HG02610 (cell line): ENCODE measurements around the gene ELMO1.

ENCODE experiments used
- ATAC-seq: cut with Tn5 transposase; IDR thresholded peaks from one replicate; pipeline ENCODE4 v1.9.1; 2021; ENCODE audit warnings: mild to moderate bottlenecking, moderate library complexity; ENCODE audit not compliant: unreplicated experiment

ELMO1 gene

DNA sequence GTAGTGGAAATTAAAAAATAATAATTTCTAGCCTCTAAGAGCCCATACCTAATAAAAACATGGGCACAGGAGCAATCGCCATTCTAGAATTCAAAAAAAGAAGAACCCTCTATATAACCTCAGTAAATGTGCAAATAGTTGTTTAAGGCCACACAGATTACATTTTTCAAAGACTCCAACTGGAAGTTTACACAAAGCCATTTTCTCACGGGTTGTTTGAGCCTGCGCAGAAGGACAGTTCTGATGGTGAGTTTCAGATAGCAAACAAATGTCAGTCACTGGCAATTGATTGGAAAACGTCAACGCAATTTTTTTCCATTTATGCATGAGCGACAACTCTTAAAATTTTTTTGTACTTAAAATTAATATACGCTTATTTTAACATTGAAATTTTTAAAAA lies 23.0 kb upstream of the ELMO1 start:
- no peak for ATAC-seq

DNA sequence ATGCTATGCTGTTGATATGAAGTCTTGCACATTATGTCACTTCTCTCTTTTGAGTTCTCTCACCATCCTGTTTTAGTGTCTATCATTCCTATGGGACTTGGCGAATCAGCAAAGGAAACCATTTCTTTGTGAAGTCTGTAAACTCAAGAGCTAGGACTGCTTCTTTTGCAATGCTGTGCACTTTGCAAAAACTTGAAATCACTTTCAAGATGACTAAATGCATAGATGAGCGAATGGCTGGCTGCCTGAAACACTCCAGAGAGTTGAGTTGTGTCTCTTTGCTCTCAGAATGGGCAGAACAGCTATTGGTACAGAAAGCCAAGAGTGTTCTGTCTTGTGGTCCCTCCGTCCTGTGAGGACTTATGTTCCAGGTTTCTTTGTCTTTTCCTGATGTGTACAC lies 18.3 kb upstream of the ELMO1 start:
- ATAC-seq, result peak; percentile 48

DNA sequence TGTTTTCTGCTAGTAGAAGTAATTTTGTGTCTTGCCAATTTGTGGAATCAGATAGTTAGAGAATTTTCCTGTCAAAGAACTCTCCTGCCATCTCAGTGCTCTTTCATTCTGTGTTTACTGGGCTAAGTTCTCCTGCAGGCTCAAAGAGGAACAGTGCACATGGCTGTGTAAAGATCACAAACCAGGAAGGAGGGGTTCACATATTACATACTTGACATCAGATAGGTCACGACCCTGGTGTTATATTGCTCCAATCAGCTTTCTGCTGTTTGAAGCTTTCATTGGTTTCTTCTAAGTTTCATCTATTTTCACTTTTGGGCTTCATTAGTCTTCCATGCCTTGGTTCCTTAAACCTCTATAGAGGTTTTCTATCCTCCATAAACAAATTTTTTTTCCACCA lies 13.5 kb upstream of the ELMO1 start:
- no peak for ATAC-seq

DNA sequence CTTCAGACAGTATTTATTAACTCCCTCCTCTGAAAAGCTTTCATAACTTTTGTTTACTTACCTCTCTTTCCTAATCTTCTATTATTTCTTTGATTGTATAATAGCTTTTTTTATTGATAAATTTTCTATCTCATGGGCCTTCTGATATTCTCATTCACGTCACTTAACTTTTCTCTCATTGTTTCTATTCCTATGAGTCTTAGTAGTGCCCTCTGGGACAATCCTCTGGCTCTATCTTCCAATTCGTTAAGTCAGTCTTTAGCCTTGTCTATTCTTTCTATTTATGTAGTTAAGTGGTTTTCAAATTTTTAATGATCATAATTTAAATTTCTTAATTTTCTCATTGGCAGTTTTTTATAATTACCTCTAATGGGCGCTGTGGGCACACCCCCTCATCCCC lies 6.4 kb upstream of the ELMO1 start:
- no peak for ATAC-seq

DNA sequence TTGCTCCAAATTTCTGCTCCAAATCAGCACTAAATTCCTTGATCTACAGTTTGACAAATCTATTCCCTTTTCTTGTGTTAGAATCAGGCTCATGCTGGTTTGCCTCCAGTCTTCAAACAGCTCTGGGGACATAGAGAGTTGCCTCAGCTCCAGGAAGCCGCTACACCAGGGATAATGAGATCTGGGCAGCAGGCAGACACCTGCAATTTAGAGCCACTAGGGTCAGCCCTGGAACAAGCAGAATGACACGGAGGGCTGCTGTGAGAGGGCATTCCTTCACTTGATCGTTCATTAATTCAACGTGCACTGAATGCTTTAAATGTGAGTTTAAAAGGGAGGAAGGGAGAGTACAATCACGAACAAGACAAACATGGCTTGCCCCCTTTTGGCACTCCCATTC lies 3.7 kb upstream of the ELMO1 start:
- ATAC-seq, result no peak

DNA sequence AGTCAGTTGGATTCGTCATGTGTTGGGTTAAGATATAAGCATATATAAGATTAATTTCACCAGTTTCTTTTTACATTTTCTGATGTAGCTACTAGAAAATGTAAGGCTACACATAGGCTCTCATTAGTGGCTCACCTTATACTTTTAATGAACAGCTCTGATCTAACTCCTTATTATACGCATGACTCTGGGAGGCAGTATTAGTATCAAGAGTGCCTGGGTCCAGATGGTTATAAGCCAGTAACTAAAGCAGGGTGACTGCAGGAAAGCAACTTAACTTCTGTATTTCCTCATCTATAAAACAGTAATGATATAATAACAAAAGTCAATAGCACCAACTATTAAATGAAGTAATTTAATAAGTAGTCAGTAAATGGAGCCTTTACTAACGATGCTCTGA lies 1.4 kb upstream of the ELMO1 start:
- ATAC-seq, result no peak

DNA sequence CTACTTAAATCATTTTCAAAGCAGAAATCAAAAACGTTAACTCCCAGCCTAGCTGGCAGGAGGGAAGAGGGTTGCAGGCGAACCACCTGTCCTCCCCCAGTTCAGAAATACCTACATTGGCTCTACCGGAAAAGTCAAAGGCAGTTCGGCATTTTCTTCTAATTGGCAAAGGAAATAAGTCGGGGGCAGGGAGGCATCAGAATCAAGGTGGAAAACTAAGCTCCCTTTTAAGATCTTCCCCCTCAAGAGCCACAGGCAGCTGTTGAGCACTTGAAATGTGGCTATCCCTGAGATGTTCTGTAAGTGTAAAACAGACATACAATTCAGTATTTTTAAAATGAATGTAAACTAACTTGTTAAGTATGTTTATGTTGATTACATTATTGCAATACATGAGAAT lies 957 bp upstream of the ELMO1 start:
- ATAC-seq, result no peak

DNA sequence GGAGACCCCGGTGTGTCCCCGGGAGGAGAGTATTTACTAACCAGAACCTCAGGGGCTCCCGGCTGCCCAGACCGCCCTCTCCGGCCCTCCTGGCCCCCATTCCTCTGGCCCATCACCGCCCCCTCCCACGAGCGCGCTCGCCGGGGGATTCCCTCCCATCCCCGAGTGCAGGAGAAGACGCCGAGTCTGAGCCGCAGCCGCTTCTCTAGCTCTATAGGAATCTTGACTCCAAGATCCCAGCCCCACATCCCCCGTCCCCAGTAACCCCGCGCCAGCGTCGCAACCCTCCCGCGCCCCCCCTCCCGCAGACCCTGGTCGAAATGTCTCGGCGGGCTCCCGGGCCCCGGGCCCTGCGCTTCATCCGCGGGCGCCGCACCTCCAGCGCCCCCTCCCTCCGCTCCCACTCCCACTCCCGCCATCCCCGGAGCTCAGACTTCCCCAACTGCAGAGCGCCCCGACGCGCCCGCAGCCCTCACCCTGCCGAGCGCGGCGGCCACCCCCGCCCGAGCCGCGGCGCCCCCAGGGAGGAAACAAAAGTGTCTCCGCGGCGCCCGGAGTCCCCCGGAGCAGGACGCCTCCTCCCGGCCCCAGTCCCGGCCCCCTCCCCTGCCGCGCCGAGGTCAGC lies 541 bp downstream of the ELMO1 start:
- peak; percentile 21 for ATAC-seq

DNA sequence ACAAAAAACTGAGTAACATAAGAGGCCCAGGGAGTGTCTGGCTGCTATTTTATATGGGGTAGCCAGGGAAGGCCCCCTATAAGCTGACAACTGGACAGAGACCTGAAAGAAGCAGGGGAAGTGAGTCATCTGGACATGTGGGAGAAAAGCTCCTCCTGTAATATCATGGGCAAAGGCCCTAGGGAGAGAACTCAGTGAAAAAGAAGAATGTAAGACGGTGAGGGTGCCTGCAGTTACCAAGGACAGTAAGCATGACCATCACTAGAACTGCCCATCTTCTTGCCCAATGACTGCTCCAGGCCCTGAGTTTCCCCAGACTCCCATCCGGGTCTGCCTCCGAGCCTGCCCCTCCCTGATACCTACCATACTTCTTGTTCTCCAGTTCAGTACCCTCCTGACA lies 2.3 kb downstream of the ELMO1 start:
- no peak for ATAC-seq

DNA sequence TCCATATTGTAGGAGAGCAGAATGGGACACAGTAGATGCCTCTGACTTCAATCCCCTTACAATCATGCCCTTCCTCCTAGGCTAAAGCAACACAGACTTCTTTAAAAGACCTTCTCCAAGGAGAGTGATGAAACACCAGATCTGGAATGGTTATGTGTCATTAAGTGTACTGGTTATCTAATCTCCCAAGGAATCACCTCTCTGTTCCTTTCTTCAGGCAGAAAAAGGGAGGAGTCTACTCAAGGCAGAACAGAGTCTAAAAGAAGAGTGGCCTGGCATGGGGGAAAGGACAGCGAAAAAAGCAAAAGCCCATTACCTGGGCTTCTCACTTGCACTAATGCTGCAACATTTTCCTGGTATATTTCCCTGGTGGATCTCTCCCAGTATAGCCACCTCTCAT lies 2.9 kb downstream of the ELMO1 start:
- no peak for ATAC-seq

DNA sequence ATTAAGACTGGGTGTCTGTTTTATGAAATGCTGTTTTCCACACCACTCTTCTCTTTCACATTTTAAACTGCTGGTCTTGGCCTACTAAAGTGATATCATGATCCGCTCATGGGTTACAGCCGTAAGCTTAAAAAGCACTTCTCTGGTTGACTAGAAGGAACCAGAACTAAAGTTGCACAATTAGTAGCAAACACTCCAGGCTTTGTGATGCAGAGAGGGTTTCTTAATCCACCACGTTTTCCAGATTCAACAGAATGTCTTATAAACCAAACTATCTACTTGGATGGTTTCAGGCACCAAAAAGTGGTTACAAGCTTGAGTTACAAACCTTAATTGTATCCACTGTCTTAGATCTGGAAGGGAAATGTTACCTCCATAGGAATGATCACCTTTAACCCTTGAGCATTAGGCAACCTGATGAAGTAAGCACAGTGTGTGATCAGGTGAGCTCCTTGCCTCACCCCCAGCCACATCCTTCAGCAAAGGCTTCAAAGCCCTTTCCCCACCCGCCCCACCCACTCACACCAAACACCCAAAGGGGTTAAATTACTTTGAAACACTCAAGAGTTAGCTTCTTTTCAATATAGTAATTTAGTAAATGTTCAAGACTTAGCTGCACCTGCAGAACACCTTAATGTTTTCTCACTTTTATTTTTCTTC lies 3.5 kb downstream of the ELMO1 start:
- no peak for ATAC-seq

DNA sequence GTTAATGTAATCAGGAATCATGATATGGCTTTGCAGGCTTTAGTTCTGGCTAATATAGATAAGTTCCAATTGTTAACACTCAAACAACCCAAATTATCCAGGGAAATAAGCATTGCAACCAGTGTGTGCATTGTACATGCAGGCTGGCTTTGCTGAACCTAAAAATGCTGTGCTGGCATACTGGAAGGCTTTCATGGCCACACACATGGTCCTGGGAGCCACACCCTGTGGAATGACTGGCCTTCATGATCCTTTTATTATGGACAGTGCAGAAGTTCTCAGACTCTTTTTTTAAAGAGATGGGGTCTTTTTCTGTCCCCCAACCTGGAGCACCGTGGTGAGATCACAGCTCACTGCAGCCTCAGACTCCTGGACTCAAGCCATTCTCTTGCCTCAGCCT lies 5.0 kb downstream of the ELMO1 start:
- ATAC-seq, result no peak

DNA sequence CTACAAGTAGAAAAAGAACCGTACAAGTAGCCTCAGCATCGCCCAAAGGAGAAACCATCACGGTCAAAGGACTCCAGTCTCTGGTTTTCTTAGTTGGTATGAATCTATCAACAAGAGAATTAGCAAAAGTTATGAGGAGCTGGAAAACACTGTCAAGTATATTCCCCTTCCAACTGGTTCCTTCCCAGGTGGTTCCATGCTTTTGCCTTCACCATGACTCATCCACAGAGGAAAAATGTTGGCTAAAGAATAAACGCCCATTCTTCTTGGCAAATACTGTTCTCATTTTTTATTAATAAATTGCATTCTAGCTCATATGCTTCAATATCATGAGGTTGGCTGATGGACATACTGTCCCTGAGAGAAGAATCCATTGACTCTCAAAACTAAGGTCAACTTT lies 6.4 kb downstream of the ELMO1 start:
- ATAC-seq, result no peak

DNA sequence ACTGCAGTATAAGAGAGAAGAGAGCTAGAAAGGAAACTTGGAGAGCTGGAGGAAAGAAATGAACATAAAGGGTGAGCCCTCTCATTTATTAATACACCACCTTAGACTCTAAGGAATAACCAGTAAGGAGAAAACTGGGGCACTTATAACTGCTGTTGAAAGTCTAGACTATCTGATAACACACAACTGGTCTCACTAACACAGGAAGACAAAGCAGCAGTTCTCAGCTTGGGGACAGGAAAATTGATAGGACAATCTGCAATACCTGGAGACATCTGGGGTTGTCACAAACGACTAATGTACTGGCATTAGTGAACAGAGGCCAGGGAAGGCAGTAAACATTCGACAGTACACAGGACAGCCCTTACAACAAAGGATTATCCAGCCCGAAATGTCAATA lies 6.8 kb downstream of the ELMO1 start:
- ATAC-seq, result no peak

DNA sequence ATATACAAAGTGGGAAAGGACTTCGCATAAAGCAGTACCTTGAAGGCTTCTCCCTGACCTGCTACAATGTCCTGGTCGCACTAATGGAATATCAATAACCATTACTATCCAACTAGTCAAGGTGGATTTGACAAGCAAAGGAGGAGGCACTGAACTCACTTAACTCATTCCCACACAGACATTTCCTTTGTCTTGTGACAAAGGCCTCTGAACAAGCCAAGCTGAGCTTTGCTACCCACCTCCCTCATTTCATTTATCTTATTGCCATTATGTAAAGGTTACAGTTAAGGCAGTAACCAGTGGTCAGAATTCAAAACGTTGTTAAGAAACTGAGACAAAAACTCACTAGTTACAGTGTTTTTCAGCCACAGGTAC lies 7.3 kb downstream of the ELMO1 start:
- no peak for ATAC-seq

DNA sequence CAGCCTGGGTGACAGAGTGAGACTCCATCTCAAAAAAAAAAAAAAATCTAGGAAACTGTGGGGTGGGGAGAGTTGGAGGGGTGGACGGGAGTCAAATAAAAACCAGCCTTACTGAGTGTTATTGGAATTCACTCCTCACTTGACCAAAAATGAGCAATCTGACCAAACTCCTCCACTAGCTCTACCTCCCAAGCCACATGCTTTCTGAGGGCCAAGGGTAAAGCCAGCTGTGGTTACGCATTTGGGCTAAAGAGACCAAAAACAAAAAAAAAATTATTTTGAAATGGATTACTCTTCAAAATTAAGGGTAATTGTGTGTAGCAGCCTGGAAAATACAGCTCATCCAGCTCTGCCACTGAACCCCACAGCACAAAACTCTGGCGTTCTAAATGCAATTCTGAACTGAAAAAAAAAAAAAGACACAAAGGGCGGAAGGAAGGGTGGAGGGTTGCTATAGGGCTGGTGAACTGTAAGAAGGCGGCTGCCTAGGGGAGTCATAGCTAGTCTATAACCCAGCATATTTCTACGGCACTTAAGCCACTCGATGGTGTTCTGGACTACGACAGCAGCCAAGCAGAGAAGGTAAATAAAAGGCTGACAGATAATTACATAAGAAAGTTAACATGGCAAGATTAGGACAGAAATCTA lies 7.8 kb downstream of the ELMO1 start:
- ATAC-seq, result no peak

DNA sequence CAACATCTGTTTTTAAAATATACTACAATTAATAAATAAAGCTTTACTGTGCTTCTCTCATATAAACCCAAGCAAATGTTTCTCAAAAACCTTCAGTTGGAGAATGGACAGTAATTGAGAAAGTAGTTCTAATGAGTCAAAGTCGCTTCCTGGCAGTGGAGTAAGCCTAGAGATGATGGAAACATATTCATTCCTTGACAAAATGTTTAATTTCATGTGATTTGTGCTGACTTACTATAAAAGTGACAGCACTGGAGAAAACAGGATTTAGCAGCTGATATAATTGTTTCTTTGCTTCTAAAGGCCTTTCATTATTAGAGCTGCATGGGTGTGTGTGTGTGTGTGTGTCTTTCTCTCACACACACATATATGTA lies 9.0 kb downstream of the ELMO1 start:
- no peak for ATAC-seq

DNA sequence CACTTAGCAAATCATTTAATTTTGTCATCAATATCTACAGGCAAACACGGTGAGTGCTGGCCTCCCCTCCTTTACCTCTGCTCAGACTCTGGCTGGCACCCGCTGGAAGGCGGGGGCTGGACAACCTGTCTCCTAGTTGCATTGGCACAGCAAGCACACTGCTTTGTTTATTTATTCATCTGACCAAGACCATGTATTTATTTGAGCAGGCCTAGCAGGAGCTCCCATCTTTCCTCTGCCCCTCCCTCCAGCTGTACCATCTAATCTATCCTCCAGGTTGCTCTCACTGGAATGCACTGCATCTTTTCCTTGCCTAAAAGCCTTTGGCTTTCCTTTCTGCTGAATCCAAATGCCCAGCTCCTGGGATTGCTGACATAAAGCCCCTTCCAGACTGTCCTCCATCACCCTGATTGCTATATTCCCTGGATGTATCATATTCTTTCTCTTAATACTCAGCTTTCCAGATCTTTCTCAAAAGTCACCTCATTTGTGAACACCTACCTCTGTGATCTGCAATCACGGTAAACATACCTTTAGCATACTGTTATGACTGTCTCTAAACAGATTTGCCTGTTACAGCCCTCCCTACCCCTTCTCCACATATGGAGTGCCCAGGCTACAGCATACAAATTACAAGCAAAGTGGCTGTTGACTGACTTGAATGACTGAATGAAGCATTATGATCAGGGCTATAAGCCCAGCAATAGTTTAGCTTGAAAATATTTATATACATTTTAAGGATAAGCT lies 9.6 kb downstream of the ELMO1 start:
- no peak for ATAC-seq

DNA sequence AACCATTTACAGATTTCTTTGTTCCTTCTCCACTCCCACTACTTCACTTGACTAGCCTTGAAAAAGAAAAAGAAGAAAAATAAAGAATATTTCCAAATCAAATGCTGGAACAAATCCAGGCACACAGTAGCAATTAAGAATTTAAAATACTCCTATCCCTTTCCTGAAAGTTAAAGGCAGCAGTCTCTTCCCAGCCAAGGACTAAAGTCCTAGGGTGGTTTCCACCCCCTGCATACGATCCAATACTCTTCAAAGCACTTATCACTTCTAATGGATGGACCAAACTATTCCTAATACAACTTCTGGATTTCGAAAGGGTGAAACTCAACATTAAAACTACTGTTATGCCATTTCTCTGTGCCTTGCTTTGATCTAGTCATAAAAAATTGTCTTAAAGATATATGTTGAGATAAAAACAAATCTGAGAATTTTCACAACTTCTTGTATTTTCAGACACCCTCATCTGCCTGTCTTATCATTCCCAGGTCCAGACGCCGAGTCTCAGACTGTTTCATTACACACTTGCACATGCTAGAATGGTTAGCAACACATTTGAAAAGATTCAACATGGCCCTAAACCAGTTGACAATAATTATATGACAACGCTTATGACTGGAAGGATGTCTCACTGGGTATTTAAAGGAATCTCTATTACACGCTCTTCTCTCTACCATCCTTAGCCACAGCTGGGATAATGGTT lies 13.4 kb downstream of the ELMO1 start:
- no peak for ATAC-seq

DNA sequence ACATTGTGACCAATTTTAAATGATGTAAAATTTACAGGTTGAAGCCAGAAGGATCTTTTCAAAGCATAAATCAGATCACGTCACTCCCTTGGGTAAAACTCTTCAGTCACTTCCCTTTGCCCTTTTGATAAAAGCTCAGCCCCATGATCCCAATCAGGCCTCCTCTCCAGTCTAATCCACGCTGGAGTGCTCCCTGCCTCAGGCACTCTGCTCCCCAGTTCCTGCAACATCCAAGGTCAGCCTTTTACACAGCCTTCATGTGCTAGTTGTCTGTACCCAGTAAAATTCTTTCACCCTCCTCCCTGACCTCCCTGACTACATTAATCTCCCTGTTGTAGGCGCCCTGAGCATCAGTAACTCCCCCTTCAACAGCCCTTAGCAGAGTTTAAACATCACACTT lies 14.1 kb downstream of the ELMO1 start:
- no peak for ATAC-seq

DNA sequence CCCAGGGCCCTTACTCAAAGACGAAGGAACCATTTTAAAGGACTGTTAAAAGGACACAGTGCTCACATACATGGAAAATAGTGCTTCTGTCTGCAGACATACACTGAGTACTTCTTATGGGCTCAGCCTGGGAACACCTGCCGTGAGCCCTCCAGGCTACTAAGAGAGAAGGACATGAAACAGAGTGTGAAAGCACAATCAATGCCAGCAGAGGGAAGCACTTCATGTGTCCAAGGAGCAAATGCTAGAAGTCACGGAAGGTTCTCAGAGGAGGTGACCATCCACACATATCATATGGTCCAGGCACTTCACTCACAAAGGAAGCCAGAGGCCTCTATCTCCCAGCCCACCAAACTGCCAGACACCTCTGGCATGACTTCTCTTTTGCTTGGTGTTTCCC lies 15.5 kb downstream of the ELMO1 start:
- ATAC-seq, result no peak
